HG02763 (cell line): ENCODE results near the gene PIP4P1.
A peak's percentile ranks its signal among the peaks of the same experiment; 100 is the strongest.

Source experiments
- ATAC-seq: cut with Tn5 transposase; IDR thresholded peaks from one replicate; pipeline ENCODE4 v1.9.1; 2021; ENCODE audit warnings: mild to moderate bottlenecking, moderate library complexity; ENCODE audit not compliant: unreplicated experiment

PIP4P1 gene

GRCh38 chr14:20438664-20439063, 22.6 kb downstream of the PIP4P1 start:
- no peak for ATAC-seq

GRCh38 chr14:20436363-20436755, 24.9 kb downstream of the PIP4P1 start:
- no peak for ATAC-seq

GRCh38 chr14:20435582-20436362, 25.5 kb downstream of the PIP4P1 start, which contains the start of gene KLHL33:
Gene KLHL33 (minus strand): TSS chr14:20436166. CDS start chr14:20435811, 355 bp downstream.
- ATAC-seq, result no peak

- ATAC-seq, result no peak
These were observed 26.3 kb downstream of the PIP4P1 start for GRCh38 chr14:20434701-20435581.

GRCh38 chr14:20429801-20430669, 31.2 kb downstream of the PIP4P1 start:
- ATAC-seq, result no peak

GRCh38 chr14:20428802-20429201, 32.4 kb downstream of the PIP4P1 start:
- no peak for ATAC-seq

GRCh38 chr14:20428010-20428365, 33.2 kb downstream of the PIP4P1 start:
- ATAC-seq, result peak; percentile 27

- ATAC-seq, result peak; percentile 68
These were observed 33.8 kb downstream of the PIP4P1 start for GRCh38 chr14:20427231-20428009.

GRCh38 chr14:20424851-20425250, 36.4 kb downstream of the PIP4P1 start:
- no peak for ATAC-seq

GRCh38 chr14:20422886-20423285, 38.3 kb downstream of the PIP4P1 start:
- ATAC-seq, result no peak

GRCh38 chr14:20421267-20421666, 40.0 kb downstream of the PIP4P1 start:
- ATAC-seq, result no peak

GRCh38 chr14:20419419-20419818, 41.8 kb downstream of the PIP4P1 start:
- ATAC-seq, result no peak

GRCh38 chr14:20418501-20418909, 42.7 kb downstream of the PIP4P1 start:
- no peak for ATAC-seq

GRCh38 chr14:20417250-20418186, 43.7 kb downstream of the PIP4P1 start:
- ATAC-seq, result no peak

- no peak for ATAC-seq
These were observed 45.0 kb downstream of the PIP4P1 start for GRCh38 chr14:20416223-20416622.

GRCh38 chr14:20415782-20416206, 45.4 kb downstream of the PIP4P1 start:
- peak; percentile 46 for ATAC-seq

- peak; percentile 34 for ATAC-seq
These were observed 47.5 kb downstream of the PIP4P1 start for GRCh38 chr14:20413744-20414082.

GRCh38 chr14:20412876-20413743, 48.1 kb downstream of the PIP4P1 start, which contains the start of gene TEP1:
Gene TEP1 (minus strand): TSS chr14:20413501. CDS start chr14:20408439, 5,062 bp downstream.
- ATAC-seq, result peak; percentile 65
